GM21360 (cell line): Measurements from ENCODE around the gene PCDHA11.

Experiments
- ATAC-seq: cut with Tn5 transposase; IDR thresholded peaks from one replicate; pipeline ENCODE4 v1.9.1; 2021; ENCODE audit warnings: mild to moderate bottlenecking, moderate library complexity; ENCODE audit not compliant: unreplicated experiment

PCDHA11 gene

DNA sequence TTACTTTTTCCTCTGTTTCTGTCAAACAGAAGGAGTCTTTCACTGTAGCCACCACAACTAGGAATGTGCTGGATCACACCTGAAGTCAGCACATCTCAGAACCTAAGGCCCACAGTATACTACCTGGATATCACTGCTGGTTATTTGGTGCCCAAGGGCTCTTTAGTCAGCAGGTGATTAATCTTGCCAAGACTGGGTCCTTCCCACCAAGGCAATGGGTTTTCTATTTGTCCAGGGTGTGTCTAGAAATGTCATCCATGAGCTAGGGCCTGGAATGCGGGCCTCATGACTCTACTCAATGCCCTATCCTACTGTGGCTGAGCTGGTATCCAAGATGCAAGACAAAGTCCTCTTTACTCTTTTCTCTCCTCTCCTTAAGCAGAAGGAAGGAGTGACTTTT lies 47.6 kb downstream of the PCDHA11 start:
- no peak for ATAC-seq
